ENCODE measurements around the gene RTTN.

The RTTN gene

GRCh38 chr18:69969491-69969890 is 236.0 kb downstream of the RTTN start:
- DNase-seq = no peak

GRCh38 chr18:69968039-69968438 is 237.4 kb downstream of the RTTN start:
- DNase-seq = peak; percentile 42

GRCh38 chr18:69963196-69963595 is 242.3 kb downstream of the RTTN start:
- DNase-seq = no peak

GRCh38 chr18:69961718-69962117 is 243.8 kb downstream of the RTTN start:
- no peak for DNase-seq

- peak; percentile 61 for DNase-seq
Observed at GRCh38 chr18:69958422-69958821, 247.1 kb downstream of the RTTN start.

- DNase-seq = no peak
Observed at GRCh38 chr18:69957747-69958146, 247.7 kb downstream of the RTTN start.

DNA sequence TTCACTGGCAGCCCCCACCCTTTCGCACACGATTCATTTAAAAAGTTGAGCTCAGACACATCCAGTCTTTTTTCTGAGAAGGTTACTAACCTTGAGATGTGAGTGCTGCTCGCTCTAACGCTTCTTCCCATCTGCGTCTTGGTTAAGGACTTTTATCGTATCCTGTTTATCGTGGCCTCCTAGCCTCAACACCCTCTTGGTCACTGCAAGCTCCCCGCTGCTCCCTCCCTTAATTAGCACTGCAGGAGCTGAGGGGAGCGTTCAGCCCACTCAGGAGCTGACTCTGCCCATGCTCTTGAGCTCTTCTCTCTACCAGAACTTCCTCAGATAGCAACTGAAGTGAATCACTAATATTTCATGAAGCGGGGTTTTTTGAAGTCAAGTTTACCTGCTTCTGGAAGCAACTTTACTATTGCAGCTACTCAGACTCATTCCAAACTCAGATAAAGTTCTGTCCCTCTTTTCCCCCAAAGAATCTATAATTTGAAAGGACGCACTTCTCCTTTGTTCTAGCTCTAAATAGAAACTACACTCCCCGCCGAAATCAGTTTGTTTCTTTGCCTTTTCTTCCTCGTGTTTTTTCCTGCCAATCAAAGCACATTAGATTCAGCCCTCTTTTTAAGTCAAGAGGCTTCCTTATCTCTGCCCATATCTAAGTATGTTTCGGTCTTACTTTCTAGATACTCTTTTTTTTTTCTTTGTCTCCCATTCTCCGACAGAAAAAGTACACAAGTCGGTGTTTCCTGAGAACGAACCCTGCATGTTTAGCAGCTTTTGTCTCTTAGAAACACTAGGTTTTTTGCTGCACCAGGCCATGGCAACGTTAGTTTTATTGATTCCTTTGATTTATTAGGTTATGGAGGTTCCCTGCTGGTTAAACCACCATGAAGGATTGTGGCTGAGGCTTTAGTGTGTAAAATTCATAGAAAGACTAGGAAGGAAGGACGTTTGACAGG is 248.5 kb downstream of the RTTN start:
- DNase-seq = no peak

- DNase-seq = no peak
Observed at GRCh38 chr18:69956057-69956456, 249.4 kb downstream of the RTTN start.

DNA sequence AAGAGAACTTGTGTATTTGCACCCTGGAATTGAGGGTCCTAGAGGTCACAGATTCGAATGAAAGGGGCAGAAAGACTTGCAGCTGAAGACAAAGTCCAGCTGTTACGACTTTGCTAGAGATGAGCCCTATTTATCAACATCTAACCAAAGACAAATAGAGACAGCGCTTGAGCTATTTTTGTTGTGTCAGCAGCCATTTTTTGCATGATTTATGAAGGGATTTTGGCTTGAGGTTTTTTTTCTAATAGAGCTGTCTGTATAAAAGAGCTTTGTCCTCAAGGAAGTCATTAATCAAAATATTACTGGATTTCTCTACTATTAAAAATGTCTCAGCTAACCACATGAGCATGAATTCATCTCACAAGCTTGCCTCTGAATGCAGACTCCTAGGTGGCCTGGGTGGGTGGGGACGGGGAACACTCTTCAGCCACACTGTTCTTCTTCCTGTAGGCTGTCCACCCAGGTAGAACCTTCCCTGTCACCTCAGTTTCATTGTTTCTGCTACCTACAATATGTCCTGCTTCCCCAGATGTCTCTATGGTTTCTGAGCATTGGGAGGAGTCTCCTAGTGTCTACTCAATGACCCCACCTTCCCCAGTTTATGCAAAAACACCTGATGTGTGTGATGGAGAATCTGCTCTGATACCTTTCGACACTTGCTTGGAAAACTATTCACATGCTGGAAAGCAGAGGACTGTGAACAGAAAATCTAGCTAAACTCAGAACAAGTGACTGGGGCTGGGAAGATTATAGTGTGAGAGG is 250.6 kb downstream of the RTTN start:
- no peak for DNase-seq

GRCh38 chr18:69953191-69953590 is 252.3 kb downstream of the RTTN start:
- no peak for DNase-seq

All from stimulated activated CD4-positive, alpha-beta T cell treated with anti-CD3 and anti-CD28 coated beads, Interleukin-15, amount 100 ng/mL, for 24 hours (primary cell).